Measurements from ENCODE around the gene DUOXA2. TPM values are rescaled to one million over a fixed set of nuclear protein-coding genes. Genes with fewer than 3 reads are reported as not detected.

DUOXA2 gene
- total RNA-seq, 1 experiment from 2014 or later = not detected

DNA sequence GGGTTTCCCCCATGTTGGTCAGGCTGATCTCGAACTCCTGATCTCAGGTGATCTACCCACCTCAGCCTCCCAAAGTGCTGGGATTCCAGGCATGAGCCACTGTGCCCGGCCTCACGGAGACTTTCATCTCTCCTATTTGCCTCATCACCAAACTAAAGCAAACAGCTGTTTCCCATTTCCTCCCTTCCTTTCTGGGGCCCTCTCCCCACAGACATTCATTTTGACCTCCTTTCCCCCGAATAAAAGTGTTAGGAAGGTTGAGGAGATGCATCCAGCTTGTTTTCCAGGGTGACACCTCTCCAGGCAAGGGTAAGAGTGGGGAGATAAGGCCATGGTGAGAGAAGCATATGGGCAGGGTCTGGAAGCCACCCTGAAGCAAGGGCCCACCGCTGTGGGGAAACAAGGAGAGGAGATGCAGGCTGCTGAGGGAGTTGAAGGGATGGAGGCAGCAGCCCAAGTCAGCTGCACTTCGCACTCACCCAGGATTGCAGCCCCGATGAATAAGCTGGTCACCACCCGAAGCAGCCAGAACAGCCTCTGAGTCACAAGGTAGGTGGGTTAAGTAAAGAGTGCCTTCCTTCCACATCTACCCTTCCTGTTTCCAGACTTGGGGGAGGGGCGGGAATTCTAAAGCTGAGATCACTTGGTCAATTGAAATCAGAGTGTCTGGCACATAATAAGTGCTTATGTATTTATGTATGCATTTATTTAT, 7.7 kb downstream of the DUOXA2 start:
- intact Hi-C loops (cut with micrococcal nuclease) = loop anchor here (10.0 kb wide), 2 partner anchors 83 to 157 kb away; no protein-coding TSS in a partner anchor
- TF ChIP-seq EZH2phosphoT487 (IDR thresholded peaks at IDR 0.05; ENCODE audit: borderline replicate concordance, low read length) (no peak), EZH2 (IDR thresholded peaks at IDR 0.05; ENCODE audit: low read length, unreplicated experiment) (no peak)
- TF ChIP-seq, protein P1, sequence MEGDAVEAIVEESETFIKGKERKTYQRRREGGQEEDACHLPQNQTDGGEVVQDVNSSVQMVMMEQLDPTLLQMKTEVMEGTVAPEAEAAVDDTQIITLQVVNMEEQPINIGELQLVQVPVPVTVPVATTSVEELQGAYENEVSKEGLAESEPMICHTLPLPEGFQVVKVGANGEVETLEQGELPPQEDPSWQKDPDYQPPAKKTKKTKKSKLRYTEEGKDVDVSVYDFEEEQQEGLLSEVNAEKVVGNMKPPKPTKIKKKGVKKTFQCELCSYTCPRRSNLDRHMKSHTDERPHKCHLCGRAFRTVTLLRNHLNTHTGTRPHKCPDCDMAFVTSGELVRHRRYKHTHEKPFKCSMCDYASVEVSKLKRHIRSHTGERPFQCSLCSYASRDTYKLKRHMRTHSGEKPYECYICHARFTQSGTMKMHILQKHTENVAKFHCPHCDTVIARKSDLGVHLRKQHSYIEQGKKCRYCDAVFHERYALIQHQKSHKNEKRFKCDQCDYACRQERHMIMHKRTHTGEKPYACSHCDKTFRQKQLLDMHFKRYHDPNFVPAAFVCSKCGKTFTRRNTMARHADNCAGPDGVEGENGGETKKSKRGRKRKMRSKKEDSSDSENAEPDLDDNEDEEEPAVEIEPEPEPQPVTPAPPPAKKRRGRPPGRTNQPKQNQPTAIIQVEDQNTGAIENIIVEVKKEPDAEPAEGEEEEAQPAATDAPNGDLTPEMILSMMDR (conservative IDR thresholded peaks at IDR 0.05; ENCODE audit: low read depth, low read length) = no peak
- H3K79me2 ChIP-seq (ENCODE audit: low read length) = no peaks in the 10 kb centered on the region
- H3K9ac ChIP-seq (ENCODE audit: low read length) = no peak overlapping the region
- no peak overlapping the region for H2AFZ ChIP-seq (ENCODE audit: low read length)
- peak overlapping the region; percentile 57 for H3K4me2 ChIP-seq (ENCODE audit: low read length)
- H3F3A ChIP-seq (ENCODE audit: low read length, unreplicated experiment) = no peaks in the 10 kb centered on the region
- no peaks in the 10 kb centered on the region for H3K9me2 ChIP-seq (replicated peaks; ENCODE audit: low read length)
- ATAC-seq (peak; percentile 82), DNase-seq (peak; percentile 92)
- BruUV-seq (replicated peaks) = no TSS peak
- peaks cover 17% of the 10 kb centered on the region for H3K4me1 ChIP-seq (ENCODE audit: insufficient read depth, low read length)
- POLR2A ChIA-PET (ENCODE audit: unreplicated experiment) = interaction anchor here (0.6 kb wide), 1 partner anchor 428 kb away, joined by 3 read pairs; no protein-coding TSS in a partner anchor
- no peaks in the 10 kb centered on the region for H4K20me1 ChIP-seq (ENCODE audit: low read length)
- no peaks in the 10 kb centered on the region for H3K9me3 ChIP-seq (ENCODE audit: low read length)
- H3K27me3 ChIP-seq (ENCODE audit: low read length) = no peaks in the 10 kb centered on the region
- H3K27ac ChIP-seq (ENCODE audit: low read length) = 0 out of 2 replicates have a peak overlapping the region, but pooled peaks have one; percentile 18
- CTCF ChIA-PET = interaction anchor here (1.4 kb wide), 1 partner anchor 41 kb away, joined by 5 read pairs; no protein-coding TSS in a partner anchor
- H3K4me3 ChIP-seq (ENCODE audit: low read length) = no peak overlapping the region
- H3K36me3 ChIP-seq (ENCODE audit: low read depth, low read length) = no peaks in the 10 kb centered on the region

DNA sequence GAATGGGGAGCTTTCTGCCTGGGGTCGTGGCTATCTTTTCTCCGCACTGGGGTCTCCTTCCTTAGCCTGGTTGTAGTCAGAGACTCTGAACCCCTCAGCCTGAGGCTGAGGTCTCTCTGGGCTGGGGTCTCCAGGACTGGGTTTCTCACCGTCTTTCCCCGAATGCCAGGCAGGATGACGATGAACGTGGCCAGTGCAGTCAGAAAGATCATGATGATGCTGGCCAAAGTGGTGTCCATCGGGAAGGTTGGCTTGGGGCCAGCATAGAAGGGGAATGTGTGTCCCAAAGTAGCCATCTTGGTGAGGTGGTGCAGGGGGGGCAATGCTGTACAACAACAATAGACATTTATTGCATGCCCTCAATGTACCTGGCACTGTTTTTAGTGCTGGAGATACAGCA, 8.6 kb downstream of the DUOXA2 start:
- ChIA-PET POLR2A (ENCODE audit: unreplicated experiment) (no interaction called here), CTCF (interaction anchor here (1.4 kb wide), 1 partner anchor 40 kb away, joined by 5 read pairs; no protein-coding TSS in a partner anchor)
- no peaks in the 10 kb centered on the region for H3K79me2 ChIP-seq (ENCODE audit: low read length)
- no peaks in the 10 kb centered on the region for H3K27me3 ChIP-seq (ENCODE audit: low read length)
- DNase-seq (no peak), ATAC-seq (no peak)
- H3K9me3 ChIP-seq (ENCODE audit: low read length) = no peaks in the 10 kb centered on the region
- intact Hi-C loops (cut with micrococcal nuclease) = loop anchor here (10.0 kb wide), 2 partner anchors 82 to 158 kb away; no protein-coding TSS in a partner anchor
- no TSS peak for BruUV-seq (replicated peaks)
- H3K4me2 ChIP-seq (ENCODE audit: low read length) = no peak overlapping the region
- H3K4me1 ChIP-seq (ENCODE audit: insufficient read depth, low read length) = peaks cover 17% of the 10 kb centered on the region
- no peak overlapping the region for H3K27ac ChIP-seq (ENCODE audit: low read length)
- no peak overlapping the region for H3K9ac ChIP-seq (ENCODE audit: low read length)
- H2AFZ ChIP-seq (ENCODE audit: low read length) = no peak overlapping the region
- H3K9me2 ChIP-seq (replicated peaks; ENCODE audit: low read length) = no peaks in the 10 kb centered on the region
- H3K4me3 ChIP-seq (ENCODE audit: low read length) = no peak overlapping the region
- no peaks in the 10 kb centered on the region for H3K36me3 ChIP-seq (ENCODE audit: low read depth, low read length)
- TF ChIP-seq, protein P1 (conservative IDR thresholded peaks at IDR 0.05; ENCODE audit: low read depth, low read length) = no peak
- TF ChIP-seq EZH2 (IDR thresholded peaks at IDR 0.05; ENCODE audit: low read length, unreplicated experiment) (no peak), EZH2phosphoT487 (IDR thresholded peaks at IDR 0.05; ENCODE audit: borderline replicate concordance, low read length) (no peak)
- H4K20me1 ChIP-seq (ENCODE audit: low read length) = no peaks in the 10 kb centered on the region
- H3F3A ChIP-seq (ENCODE audit: low read length, unreplicated experiment) = no peaks in the 10 kb centered on the region

DNA sequence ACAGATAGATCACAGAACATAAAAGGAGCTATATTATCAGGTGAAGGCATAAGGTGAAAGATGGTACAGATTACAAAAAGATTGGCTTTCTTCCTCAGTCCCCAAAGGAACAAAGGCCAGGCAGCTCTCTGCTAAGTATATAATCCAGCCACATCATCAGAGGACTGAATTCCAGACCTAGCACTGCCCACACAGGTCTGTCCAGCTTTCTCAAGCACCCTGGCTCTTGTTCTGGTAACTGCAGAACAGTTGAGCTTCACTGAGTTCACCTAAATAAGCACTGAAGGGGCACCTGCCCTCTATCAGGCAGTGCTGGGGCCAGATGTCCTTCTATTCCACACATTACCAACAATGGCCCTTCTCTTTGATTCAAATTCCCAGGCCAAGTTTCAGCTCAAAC, 9.3 kb downstream of the DUOXA2 start:
- no TSS peak for BruUV-seq (replicated peaks)
- CTCF ChIA-PET = no interaction called here
- Histone ChIP-seq H3K9me3 (ENCODE audit: low read length) (no peaks in the 10 kb centered on the region), H3K9ac (ENCODE audit: low read length) (no peak overlapping the region), H3K36me3 (ENCODE audit: low read depth, low read length) (no peaks in the 10 kb centered on the region), H3K4me1 (ENCODE audit: insufficient read depth, low read length) (peaks cover 17% of the 10 kb centered on the region), H3K4me2 (ENCODE audit: low read length) (no peak overlapping the region), H2AFZ (ENCODE audit: low read length) (no peak overlapping the region), H4K20me1 (ENCODE audit: low read length) (no peaks in the 10 kb centered on the region), H3K79me2 (ENCODE audit: low read length) (no peaks in the 10 kb centered on the region), H3K27me3 (ENCODE audit: low read length) (no peaks in the 10 kb centered on the region), H3K9me2 (replicated peaks; ENCODE audit: low read length) (no peaks in the 10 kb centered on the region), H3K4me3 (ENCODE audit: low read length) (no peak overlapping the region), H3F3A (ENCODE audit: low read length, unreplicated experiment) (no peaks in the 10 kb centered on the region), H3K27ac (ENCODE audit: low read length) (no peak overlapping the region)
- intact Hi-C loops (cut with micrococcal nuclease) = loop anchor here (10.0 kb wide), 2 partner anchors 81 to 159 kb away; no protein-coding TSS in a partner anchor
- peak; percentile 16 for DNase-seq
- ATAC-seq = no peak
- POLR2A ChIA-PET (ENCODE audit: unreplicated experiment) = no interaction called here
- TF ChIP-seq, protein P1 (conservative IDR thresholded peaks at IDR 0.05; ENCODE audit: low read depth, low read length) = no peak
- TF ChIP-seq EZH2 (IDR thresholded peaks at IDR 0.05; ENCODE audit: low read length, unreplicated experiment) (no peak), EZH2phosphoT487 (IDR thresholded peaks at IDR 0.05; ENCODE audit: borderline replicate concordance, low read length) (no peak)

All from PC-3 (cell line).